HG03378 (cell line): Measurements from ENCODE around the gene NISCH.

Experiments used
- ATAC-seq: cut with Tn5 transposase; IDR thresholded peaks from one replicate; pipeline ENCODE4 v1.9.1; 2021; ENCODE audit warnings: mild to moderate bottlenecking, moderate library complexity; ENCODE audit not compliant: unreplicated experiment

NISCH gene

DNA sequence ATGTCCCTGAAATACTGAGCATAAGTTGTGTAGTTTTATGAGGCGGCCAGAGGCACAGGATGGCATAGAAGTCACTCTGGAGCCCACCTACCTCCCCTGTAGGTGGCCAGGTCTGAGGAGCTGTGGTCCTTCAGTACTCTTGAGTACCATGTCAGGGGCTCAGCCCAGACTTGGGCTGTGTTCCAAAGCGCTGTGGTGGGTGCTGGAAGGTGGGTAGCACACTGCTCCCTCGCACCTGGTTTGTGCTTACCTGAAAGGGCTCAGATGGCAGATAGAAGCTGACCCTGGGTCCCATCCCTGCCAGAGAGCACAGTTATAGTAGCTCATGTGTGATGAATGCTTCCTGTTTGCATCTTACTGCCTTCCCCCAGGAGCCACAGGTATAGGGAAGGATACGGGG lies 15.5 kb downstream of the NISCH start:
- ATAC-seq = no peak

DNA sequence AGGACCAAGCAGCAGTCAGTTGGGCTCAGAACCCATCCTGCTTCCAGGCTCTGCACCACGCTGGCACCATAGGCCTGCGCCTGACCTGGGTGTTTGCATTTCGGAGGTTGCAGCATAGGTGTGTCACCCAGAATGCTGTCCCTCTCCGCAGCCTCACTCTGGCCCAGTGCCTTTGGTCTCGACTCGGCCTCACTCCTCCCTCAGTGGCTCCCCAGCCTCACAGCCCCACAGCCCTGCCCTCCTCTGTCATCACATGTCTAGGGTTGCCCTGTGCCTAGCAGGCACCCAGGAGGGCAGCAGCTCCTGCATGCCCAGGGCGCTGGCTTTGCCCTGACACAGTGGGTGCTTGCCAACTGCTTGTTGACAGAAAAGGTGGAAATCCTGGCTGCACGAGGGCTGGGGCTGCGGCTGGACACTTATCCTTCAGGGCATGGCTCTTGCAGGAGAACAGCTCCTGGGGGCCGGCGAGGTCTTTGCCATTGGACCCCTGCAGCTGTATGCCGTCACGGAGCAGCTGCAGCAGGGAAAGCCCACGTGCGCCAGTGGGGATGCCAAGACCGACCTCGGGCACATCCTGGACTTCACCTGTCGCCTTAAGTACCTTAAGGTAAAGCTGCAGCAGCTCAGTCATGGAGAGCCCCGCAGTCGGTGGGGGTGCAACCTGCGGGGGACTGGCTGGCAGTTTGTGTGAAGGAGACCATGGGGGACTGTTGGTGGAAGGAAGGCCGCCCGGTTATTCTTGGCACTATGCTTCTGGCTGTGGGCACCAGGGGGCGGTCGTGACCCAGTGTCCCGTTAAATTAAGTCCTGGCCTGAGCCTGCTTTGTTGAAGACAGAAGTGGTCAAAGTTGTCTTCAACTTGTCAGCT lies 16.2 kb downstream of the NISCH start:
- ATAC-seq = no peak

DNA sequence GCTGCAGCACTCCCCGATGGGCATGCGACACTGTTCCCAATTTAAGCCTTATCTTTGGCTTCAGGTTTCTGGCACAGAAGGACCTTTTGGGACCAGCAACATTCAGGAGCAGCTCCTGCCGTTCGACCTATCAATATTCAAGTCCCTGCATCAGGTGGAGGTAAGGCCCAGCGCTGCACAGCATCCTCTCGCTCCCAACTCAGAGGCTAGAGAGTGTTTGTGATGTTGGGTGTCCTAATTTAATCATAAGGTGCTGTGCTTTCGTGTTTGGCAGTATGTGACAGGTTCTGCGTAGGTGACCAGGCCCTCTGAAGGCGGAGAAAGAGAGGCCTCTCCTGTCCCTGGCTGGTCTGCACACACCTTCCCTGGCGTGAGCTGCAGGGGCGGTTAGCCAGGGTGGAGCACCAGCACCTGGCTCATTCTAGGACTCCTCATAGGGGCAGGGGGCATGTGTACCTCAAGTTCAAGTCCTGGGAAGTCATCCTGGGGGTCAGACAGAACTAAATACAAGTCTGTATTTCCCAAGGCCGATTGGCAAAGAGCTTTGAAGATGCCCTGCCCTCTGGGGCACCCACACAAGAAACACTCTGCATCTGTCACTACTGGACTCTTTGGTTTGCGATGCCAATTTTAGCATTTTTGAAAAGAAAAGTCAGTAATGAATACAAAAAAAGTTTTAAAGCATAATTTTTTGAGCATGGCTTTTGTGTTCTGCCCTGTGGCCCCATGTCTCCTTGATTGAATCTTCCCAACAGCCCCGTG lies 17.0 kb downstream of the NISCH start:
- no peak for ATAC-seq

DNA sequence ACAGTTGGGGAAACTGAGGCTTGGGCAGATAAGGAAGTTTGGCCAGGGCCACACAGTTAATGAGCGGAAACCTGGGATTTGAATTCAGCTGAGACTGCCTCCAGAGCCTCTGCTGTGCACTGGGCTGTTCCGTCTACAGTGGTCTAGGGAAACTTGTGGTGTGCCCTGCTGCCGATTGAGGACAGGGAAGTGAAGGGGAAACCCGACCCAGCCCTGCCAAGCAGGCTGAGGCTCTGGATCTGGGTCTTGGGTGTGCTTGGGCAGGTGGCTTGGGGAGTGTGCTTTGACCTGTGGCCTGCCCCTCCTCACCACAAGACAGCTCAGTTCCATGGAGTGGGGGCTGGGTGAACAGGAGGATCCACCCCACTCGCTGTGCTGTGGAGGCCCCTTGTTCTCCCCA lies 17.6 kb downstream of the NISCH start:
- ATAC-seq = no peak

DNA sequence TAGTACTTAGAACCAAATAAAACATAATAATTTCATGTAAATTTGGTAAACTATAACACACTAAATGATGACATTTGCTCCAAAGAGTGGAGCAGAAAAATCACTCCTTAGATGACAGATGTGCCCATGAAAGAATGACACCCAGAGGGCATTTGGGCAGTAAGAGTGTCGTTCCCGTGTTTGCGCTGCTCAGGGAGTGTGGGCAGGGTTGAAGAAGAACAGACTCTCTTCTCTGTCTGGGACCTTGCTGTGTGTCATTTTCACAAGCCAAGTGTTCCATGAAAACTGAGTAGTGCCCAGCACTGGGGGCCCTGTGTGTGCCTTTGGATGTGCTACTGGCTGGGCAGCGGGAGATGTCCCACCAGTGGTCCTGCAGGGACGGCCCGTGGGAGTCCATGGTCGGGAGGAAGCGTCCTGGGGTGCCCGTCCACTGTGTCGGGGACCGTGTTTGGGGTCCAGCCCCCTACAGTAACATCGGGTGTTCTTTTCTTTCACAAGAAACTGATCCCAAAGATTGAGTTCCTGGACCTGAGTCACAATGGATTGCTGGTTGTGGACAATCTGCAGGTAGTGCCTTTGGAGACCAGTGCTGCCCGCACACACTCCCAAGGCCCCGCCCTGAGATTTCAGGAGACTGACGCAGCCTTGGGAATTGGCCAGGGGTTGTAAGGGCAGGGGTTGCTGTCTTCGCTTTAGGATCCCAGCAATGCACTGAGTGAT lies 21.8 kb downstream of the NISCH start:
- no peak for ATAC-seq

DNA sequence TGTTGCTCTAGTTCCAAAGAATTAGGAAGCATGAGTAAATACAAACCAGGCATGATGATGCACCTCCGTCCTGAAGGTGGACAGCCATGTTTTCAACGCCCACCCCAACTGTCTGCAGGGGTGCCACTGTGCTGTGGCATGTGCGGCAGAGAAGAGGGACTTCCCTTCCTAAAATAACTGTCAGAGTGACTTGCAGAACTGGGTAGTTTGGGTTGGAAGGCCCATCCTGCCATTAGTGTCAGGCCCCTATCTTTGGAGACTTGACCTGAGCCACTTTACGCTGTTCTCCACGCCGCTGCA lies 22.3 kb downstream of the NISCH start:
- ATAC-seq = no peak

DNA sequence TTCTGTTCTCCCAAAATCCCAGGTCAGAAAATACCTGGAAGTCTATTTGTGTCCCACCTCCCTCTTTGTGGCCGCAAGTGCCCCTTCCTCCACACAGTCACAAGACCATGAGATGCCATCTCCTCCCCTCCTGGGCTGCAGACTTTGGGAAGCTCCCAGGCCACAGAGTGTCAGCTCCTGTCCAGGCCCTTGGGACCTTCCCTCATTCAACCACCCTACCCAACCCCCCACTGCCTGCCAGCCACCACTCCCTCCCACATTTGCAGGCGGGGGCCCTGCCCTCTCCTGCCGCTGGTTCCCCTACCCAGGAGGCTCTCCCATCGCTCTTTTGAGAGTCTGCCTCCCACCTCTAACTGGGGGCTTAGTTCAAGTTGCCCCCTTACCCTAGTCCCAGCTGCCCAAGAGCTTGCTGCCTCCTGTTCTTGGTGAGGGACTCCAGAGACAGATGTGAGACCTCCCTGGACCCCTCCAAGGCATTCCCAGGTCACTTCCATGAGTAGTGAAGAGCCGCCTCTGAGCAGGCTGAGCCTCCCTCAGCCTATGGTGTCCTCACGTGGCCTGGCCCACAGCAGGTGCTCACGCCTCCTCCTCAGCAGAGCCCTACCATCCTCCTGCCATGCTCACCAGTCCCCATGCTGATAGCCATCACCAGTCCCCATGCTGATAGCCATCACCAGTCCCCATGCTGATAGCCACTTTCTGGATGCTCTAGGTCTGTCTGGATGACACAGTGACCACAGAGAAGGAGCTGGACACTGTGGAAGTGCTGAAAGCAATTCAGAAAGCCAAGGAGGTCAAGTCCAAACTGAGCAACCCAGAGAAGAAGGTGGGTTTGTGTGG lies 23.9 kb downstream of the NISCH start:
- no peak for ATAC-seq

DNA sequence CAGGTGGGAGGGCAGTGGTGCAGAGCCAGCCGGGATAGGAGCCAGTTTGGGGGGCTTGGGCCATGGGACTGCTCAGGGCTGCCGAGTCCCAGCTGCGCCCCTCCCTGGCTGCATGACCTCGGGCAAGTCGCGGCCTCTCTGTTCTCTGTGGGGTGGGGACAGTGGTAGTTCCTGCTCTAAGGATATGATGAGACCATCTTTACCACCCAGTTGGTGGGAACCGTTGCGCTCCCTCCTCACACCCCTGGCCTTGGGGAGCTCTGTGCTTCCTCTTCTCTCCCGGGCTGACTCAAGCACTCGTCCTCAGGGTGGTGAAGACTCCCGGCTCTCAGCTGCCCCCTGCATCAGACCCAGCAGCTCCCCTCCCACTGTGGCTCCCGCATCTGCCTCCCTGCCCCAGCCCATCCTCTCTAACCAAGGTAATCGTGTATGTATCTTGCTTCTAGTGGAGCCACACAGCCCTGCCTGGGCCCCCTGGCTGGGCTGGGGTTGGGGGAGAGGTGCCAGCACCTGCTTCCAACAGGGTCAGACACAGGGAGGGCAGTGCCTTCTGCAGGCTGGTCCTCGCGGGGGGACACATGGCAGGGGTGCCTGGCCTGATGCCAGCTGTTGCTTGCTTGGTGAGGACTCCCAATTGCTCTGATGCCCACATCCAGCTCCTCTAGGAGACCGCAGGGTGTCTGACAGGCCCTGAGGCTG lies 24.6 kb downstream of the NISCH start:
- no peak for ATAC-seq

DNA sequence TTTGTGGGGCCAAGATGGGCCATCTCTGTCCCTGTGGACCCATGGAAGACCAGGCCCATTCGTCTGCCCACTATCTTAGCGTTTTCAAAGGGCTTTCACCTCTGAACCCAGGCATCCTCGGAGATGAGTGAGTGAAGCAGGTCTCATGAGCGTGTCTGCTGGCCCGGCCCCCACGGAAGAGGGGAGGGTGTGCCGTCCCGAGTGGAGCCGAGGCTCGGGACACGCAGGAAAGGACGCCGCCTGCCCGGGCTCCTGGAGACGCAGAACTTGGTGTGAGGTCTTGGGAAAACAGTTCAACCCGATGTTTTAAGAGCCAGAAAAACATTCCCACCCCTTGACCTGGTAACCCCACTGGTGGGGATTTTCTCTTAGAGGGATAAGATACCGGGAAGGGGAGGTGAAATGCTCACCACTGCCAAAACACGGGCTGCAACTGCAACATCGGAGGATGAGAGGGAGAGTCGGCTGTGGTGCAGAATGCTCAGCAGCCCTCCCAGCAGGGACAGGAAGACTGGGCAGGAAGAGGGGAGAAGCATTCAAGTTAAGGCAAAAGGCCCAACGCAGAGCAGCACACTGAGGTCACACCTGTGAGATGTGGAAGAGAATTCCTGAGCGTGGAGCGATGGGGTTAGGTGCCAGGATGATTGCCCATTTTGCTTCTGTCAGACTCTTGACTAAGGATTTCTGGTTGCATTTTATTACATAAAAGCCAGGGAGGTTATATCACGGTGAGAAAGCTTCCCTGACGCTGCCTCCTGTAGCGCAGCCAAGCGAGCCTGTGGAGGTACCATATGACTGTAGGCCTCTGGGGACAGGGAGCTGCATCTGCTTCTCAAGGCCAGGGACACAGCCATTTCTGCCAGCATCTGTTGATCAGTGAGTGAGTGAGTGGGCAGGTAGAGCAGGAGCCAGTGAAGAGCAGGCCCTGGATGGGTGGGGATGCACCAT lies 25.6 kb downstream of the NISCH start:
- no peak for ATAC-seq

DNA sequence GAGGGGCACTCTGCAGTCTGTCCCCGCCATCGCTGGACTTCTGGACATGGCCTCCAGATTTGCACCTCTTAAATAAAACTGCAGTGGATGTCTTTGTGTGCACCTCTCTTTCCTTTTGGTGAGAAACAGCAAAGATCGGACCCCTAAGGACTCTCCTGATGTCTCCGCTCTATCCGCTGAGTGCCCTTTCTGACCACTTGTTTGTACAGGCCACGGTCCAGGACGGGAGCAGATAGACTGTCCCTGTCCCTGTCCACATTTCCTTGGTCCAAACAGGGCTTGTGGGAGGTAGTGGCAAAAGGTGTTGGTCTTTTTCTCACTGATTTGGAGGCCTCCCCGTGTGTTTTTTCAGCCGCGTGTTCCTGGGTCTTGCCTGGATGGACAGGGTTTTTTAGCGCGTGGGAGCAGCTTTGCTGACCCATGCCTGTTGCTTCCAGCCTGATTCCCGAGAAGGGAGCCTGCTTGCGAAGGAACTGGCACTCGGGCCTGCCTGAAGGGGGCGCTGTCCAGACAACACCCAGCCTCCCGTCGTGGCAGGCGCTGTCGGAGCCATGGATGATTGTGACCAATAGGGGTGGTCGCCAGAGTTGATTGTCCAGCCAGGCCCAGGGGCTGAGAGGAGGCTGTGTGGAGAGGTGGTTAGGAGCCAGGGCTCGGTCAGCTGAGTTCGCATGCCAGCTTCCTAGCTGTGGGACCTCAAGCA lies 26.6 kb downstream of the NISCH start:
- ATAC-seq = no peak

DNA sequence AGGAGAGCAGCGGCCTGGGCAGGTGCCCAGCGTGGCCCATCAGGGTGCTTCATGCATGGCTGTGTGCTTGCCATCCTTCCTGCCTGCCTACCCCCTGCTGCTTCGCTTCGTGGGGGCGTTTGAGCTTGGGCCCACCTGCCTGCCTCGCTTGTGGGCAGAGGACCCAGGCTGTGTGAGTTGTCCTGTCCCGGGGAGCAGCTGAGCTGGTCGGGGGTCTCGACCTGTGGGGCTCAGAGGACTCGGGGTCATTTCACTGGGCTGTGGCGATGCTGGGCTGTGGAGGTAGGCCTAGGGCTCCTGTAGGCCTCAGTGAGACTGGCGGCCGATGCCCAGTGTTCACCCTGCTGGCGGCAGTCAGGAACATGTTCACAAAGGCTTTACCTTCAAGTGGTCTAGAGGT lies 27.7 kb downstream of the NISCH start:
- no peak for ATAC-seq

DNA sequence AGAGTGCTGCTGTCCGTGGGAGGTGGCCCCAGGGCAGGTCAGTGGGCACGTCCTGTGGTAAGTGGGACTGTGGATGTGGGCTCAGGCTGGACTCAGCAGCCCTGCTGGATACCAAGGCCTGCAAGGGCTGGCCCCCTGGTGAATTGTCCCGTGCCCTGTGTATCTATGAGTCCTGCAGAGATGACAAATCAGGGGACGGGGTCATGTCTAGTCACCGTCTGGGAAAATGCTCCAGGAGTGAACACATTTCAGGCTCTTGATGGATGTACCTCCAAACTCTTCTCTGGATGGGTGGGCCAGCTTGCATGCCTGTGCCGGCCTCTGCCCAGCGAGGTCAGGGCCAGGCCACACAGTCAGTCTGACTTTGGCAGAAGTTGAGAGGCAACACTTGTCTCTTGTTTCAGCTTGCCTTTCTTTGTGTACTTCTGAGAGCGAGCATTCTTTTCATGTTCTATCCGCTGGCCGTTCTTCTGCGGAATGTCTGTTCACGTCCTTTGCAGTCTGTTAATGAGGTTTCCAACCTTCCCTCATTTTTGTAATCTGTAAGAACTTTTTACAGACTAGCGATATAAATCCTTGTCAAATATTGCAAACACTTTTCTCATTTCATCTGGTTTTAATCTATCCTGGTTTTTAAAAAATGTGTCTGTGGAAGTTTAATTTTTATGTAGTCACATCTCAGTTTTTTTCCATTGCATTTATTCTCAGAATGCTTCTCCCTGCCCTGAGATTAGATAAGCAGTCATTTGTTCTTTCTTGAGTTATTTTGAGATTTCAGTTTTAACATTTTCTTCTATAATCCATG lies 28.4 kb downstream of the NISCH start:
- no peak for ATAC-seq

DNA sequence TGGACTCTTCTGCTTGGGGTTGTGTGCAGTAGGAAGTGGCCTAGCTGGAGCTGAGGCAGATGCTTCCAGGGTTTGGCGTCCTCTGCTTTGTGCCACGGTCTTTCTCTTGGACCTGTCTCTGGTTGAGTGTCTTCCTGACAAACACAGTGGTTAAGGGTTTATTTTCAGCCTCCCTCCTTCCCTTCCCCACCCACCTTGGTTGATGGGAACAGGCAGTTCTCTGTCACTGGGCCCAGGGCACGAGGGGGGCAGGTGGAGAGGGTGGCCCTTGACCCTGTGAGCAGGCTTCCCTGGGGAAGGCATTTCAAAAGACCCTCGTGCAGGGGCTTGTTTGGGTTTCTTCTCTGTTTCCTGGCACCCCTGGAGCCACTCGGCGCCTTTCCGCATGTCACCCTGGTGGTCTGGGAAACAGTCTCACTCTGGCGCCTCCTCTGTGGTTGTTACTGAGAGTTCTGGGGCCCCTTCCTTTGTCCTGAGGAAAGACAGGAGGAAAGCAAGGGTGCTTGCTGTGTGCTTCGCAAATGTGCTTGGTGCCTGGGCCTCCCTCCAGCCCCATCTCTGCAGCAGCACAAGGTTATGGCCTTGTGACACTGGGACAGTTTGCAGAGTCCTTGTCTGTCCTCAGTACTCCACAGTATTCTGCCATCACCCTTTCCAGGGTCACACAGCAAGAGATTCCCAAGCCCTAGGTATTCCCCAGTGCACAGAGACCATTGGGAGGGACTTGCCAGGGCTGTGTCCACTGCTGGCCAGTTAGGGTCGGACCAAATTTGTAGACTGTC lies 29.5 kb downstream of the NISCH start:
- no peak for ATAC-seq

DNA sequence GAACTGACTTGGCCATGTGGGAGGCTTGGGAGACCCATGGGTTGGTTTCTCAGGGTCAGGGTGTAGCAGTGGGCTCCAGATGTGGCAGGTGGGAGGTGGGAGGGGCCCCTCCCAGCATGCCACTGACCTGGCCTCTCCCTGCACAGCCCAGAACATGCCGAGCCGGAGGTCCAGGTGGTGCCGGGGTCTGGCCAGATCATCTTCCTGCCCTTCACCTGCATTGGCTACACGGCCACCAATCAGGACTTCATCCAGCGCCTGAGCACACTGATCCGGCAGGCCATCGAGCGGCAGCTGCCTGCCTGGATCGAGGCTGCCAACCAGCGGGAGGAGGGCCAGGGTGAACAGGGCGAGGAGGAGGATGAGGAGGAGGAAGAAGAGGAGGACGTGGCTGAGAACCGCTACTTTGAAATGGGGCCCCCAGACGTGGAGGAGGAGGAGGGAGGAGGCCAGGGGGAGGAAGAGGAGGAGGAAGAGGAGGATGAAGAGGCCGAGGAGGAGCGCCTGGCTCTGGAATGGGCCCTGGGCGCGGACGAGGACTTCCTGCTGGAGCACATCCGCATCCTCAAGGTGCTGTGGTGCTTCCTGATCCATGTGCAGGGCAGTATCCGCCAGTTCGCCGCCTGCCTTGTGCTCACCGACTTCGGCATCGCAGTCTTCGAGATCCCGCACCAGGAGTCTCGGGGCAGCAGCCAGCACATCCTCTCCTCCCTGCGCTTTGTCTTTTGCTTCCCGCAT lies 31.8 kb downstream of the NISCH start:
- no peak for ATAC-seq

DNA sequence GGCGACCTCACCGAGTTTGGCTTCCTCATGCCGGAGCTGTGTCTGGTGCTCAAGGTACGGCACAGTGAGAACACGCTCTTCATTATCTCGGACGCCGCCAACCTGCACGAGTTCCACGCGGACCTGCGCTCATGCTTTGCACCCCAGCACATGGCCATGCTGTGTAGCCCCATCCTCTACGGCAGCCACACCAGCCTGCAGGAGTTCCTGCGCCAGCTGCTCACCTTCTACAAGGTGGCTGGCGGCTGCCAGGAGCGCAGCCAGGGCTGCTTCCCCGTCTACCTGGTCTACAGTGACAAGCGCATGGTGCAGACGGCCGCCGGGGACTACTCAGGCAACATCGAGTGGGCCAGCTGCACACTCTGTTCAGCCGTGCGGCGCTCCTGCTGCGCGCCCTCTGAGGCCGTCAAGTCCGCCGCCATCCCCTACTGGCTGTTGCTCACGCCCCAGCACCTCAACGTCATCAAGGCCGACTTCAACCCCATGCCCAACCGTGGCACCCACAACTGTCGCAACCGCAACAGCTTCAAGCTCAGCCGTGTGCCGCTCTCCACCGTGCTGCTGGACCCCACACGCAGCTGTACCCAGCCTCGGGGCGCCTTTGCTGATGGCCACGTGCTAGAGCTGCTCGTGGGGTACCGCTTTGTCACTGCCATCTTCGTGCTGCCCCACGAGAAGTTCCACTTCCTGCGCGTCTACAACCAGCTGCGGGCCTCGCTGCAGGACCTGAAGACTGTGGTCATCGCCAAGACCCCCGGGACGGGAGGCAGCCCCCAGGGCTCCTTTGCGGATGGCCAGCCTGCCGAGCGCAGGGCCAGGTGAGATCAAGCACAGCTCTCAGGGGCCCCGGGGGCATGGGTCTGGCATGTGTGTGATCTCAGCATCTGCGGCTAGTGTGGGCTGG lies 32.6 kb downstream of the NISCH start:
- ATAC-seq = no peak
